Measurements from ENCODE around the gene RNF20.
"Not testable (repeated sequence)": the region's sequence is repeated elsewhere in the genome, so short reads cannot be mapped to it uniquely, and the experiment has no call there.

RNF20 gene

DNA sequence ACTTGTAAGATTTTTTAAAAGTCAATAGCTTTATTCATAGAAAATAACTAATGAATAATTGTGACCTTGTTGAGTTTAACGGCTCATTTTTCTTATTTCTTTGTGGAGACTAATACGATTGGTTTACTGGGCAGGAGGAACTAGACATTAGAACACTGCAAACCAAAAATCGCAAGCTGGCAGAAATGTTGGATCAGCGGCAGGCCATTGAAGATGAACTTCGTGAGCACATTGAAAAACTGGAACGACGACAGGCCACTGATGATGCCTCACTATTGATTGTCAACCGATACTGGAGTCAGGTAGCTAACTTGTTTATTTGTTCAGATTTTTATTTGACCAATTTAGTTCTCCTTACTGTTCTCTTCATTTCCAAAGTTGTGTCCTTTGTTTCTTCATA lies 6.4 kb downstream of the RNF20 start:
- no peak for DNase-seq

GRCh38 chr9:101543098-101543735 lies 9.6 kb downstream of the RNF20 start:
- DNase-seq = no peak

- DNase-seq = not testable (repeated sequence)
Observed at GRCh38 chr9:101549472-101550098, 15.9 kb downstream of the RNF20 start.

- no peak for DNase-seq
Observed at GRCh38 chr9:101561740-101562139, 28.1 kb downstream of the RNF20 start.

- DNase-seq = no peak
Observed at GRCh38 chr9:101562966-101563365, 29.3 kb downstream of the RNF20 start.

DNA sequence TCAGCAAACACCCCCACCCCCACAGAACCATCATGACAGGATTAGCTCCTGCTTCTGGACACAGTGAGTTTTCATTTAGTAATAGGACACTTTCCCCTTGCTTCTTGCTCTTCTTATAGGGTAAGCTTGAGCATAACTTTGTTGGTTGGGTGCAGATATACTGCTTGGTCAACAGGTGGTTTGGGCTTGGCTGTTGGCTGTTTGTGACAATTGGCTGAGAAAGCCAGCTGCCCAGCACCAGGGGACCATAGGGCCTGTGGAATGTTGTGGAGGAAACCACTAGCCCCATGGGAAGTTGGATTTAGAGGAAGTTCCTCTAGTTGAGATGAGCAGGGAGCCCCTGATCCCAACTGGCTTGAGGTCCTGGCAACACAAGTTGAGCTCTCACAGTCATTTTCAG lies 30.6 kb downstream of the RNF20 start:
- no peak for DNase-seq

DNA sequence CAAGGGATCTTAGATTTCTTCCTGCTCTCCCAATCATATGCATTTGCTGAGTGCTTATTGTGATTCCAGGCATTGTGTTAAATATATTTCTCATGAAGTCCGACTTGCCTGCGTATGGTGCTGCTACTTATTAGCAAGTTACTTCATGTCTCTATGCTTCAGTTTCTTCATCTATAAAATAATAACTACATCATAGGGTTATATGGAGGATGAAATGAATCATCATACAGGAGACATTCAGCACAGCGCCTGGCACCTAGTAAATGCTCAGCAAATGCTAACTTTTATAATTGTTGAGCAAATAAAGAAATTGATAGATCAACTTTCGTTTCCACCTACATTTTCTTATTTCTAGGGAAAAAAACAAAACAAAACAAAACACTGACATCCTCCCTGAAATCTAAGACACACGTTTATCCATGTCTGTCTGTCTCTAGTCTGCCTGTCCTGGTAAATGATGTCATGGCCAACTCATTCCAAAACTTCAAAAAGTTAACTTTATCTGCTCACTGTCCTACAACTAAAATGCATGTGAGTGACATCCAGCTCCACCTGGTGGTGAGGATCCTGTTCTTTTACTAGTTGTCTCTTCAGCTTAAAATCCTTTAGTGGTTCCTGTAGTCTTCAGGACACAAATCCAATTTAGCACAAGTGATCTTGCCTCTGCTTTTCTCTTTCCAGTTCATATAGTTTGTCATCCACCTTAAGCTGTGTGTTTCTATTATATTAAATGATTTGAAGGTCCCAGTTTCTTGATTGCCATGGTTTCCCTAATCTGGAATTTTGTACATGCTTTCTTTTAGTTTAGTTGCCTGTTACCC lies 33.5 kb downstream of the RNF20 start:
- no peak for DNase-seq

DNA sequence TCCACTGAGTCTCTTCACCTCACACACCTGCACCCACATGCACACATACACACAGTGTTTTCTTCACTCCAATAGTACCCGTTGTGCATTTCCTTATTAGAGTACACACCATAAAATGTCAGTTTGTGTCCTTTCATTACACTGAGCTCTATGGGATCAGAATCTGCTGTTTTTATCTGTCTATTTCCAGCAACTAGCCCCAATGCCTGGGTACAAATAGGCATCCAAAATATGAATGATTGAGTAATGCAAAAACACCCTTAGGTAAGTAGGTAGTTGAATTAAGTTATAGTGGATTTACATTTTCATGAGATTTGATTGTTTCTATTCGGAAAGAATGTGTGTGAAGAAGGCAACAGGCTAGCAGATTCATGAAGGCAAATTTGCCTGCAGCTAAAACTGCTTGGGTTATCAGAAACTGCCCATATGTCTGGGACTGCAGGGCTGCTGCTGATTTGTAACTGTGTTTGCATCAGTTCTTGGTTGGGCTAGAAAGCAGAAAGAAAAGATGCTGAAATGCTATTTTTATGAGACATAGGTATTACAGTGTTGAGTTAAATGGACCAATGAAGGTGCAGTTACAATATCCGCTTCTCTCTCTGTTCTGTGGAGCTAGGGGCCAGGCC lies 34.2 kb downstream of the RNF20 start:
- DNase-seq = no peak

GRCh38 chr9:101569741-101570501 lies 36.3 kb downstream of the RNF20 start:
- no peak for DNase-seq

DNA sequence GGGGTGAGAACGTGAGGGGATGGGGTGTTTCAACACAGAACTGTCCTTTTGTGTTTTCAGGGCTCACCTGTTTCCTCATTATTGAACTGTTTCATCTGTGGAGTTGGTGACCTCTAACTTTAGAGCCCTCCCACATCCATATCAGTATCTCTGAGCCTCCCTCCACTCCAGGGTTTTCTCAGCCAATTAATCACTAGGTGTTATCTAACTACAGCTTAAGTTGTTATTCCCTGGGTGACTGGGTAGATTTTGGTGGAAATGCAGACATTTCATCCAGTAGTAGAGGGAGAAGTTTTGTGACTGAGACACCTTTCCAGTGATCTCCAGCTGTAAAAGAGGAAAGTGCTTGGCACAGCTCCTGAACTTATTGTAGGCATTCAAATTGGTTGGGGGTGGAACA lies 37.5 kb downstream of the RNF20 start:
- DNase-seq = no peak

GRCh38 chr9:101572316-101572715 lies 38.7 kb downstream of the RNF20 start:
- no peak for DNase-seq

GRCh38 chr9:101574731-101575333 lies 41.2 kb downstream of the RNF20 start:
- no peak for DNase-seq

DNA sequence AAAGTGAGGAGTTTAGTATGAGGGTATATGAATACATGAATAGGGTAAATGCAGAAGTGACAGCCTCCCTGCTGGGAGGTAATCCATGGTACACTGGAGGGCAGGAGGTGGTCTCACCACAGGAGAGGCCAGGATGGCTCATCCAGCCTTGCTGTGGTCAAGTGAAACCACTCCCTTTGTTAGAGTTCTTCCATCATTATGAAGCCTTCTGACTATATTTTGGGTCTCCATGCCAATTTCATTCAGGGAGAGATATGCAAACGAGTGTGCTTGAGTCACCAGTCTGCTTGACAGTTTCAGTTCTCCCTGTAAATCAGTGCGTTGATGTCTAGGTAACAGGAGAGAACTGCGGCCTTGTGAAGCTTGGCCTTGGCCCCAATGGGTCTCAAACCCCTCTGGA lies 44.7 kb downstream of the RNF20 start:
- no peak for DNase-seq

GRCh38 chr9:101579711-101580545 lies 46.3 kb downstream of the RNF20 start:
- no peak for DNase-seq

GRCh38 chr9:101582553-101582952 lies 48.9 kb downstream of the RNF20 start:
- DNase-seq = no peak

- DNase-seq = no peak
Observed at GRCh38 chr9:101585740-101586139, 52.1 kb downstream of the RNF20 start.

DNA sequence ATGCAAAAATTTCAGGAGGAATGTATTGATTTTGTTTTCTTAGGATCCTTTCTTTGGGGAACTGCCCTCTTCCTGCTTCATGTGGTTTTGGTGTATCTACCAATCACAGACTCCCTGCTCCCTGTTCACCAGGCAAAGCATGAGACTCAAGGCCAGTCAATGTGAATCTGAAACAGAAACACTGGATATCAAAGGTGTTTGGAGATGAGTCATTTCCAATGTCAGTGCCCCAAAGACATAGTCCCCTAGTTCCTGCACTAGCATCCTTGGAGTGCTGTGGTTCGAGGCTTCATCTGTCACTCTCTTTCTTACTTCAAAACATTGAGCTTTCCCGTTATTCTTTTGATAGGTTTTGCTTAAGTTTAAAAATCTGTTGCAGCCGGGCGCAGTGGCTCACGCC lies 53.0 kb downstream of the RNF20 start:
- DNase-seq = no peak

GRCh38 chr9:101587332-101588043 lies 53.8 kb downstream of the RNF20 start:
- no peak for DNase-seq

GRCh38 chr9:101590074-101590473 lies 56.4 kb downstream of the RNF20 start:
- DNase-seq = not testable (repeated sequence)

DNA sequence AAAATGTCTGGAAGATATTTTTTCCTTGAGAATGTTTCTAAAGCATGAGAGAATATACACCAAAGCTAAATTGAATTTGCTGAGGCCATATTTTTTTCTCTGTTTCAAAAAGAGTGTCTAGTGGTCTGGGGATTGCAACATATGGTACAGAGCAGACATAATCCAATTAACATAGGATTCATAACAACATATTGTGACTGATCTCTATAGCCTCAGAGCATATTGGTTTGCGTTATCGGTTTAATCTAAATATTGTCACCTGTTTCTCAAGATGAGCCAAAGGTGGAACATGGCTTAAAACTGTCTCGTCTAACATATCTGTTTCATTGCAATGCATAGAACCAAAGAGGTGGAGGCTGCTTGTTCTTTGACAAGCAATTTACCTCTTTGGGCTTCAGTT lies 57.2 kb downstream of the RNF20 start:
- DNase-seq = no peak
